KOPT-K1 (cell line): ENCODE results near the gene RAB4B.

Source experiments
- H3K27ac ChIP-seq: fragments of 200-600 bp; sonication (generic); 2 replicates; pipeline ENCODE4 v1.5.1; 2016; ENCODE audit warnings: antibody characterized with exemption, mild to moderate bottlenecking, low read depth, low read length; ENCODE audit not compliant: poor library complexity, severe bottlenecking
- H3K36me3 ChIP-seq: fragments of 200-600 bp; sonication (generic); 2 replicates; pipeline ENCODE4 v1.5.1; 2017; ENCODE audit warnings: antibody characterized with exemption, mild to moderate bottlenecking, low read length, moderate library complexity; ENCODE audit not compliant: insufficient read depth
- H3K9me3 ChIP-seq: fragments of 200-600 bp; sonication (generic); 2 replicates; pipeline ENCODE4 v1.5.1; 2017; ENCODE audit warnings: antibody characterized with exemption, low read length, mild to moderate bottlenecking; ENCODE audit not compliant: insufficient read depth, poor library complexity, severe bottlenecking

RAB4B gene

DNA sequence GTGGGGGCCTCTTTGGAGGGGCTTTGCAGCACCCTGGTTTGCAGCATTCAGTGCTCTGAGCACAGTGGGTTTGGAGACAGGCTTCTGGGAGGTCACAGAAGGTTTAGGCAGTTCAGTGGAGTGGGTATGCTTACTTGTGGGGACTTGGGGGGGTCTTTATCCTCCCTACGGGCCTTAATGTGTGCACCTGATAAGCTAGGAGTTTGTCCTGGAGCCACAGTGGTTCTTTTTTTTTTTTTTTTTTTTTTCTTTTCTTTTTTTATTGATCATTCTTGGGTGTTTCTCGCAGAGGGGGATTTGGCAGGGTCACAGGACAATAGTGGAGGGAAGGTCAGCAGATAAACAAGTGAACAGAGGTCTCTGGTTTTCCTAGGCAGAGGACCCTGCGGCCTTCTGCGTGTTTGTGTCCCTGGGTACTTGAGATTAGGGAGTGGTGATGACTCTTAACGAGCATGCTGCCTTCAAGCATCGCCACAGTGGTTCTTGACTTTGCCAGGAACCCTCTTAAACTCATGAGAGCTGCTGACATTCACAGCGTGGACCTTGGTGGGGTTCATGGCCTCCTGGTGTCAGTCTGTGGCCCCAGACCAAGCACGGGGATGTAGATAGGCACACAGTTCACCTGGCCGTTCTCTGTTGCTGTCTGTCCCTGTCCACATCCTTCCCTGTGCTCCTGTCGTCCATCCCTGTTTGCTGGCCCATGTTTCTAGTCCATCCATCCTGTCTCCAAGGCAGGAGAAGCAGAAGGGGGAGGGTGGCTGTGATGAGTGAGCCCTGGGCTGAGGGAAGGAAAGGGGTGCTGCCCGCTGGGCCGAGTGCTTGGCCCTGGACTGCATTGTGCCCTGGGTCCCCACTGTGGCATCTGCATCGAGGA lies 23.6 kb downstream of the RAB4B start:
- Histone ChIP-seq H3K9me3 (no peaks in the 10 kb centered on the region), H3K36me3 (peaks cover 60% of the 10 kb centered on the region), H3K27ac (peak overlapping the region; percentile 30)

- Histone ChIP-seq H3K27ac (peak overlapping the region; percentile 30), H3K9me3 (no peaks in the 10 kb centered on the region), H3K36me3 (peaks cover 69% of the 10 kb centered on the region)
Measured at GRCh38 chr19:40802300-40803169, 24.5 kb downstream of the RAB4B start.

GRCh38 chr19:40803170-40803856 lies 25.3 kb downstream of the RAB4B start:
- H3K36me3 ChIP-seq: peaks cover 77% of the 10 kb centered on the region
- peak overlapping the region; percentile 27 for H3K27ac ChIP-seq
- no peaks in the 10 kb centered on the region for H3K9me3 ChIP-seq

GRCh38 chr19:40803857-40804782 lies 26.1 kb downstream of the RAB4B start:
- Histone ChIP-seq H3K36me3 (peaks cover 85% of the 10 kb centered on the region), H3K27ac (peak overlapping the region; percentile 27), H3K9me3 (no peaks in the 10 kb centered on the region)

DNA sequence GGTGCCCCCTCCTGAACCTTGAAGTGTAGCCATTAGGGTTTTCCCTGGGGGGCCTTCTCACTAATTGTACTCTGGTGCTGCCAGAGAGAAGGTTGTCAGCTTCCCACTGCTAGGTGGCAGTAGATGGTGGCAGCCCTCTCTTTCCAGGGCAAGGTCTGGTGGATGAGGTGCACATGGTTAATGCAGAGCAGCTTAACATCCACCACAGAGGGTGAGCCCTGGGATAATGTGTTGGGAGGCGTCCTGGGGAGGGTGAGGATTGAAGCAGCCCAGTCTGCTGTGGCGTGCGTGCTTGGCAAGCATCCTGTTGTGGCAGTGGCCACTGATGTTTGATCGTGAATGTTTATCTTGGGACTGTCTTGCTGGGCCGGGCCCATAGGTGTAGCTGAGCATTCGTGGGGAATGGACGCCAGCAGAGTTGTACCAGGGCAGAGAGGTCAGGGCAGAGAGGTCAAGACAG lies 26.8 kb downstream of the RAB4B start:
- Histone ChIP-seq H3K27ac (no peak overlapping the region), H3K9me3 (no peaks in the 10 kb centered on the region), H3K36me3 (peaks cover 92% of the 10 kb centered on the region)

DNA sequence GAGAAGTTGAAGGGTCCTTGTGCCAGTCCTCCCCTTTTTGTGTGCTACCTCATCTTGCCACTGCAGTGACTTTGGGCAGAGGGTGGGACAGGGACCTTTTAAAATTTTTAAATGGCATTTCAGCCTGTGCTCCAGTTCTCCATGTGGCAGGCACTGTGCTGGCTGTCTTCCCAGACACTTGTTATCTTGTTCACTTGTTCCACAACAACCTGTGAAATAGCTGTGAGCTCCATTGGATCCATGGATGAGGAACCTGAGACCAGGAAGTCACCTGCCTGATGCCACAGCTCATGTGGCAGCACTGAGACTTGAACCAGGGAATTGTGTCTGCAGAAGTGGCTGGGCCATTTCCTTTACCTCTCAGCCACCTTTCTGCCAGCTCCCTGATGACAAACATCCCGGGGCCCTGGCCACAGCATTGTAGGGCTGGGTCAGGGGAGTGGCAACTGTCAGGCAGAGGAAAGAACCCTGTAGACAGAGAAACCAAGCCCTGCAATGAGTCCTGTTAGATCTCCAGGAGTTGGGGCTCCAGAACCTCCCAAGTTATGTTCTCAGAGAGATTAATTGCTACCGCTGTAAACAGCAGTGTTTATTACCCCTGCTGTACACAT lies 27.3 kb downstream of the RAB4B start:
- Histone ChIP-seq H3K36me3 (peaks cover 97% of the 10 kb centered on the region), H3K9me3 (no peaks in the 10 kb centered on the region), H3K27ac (no peak overlapping the region)

GRCh38 chr19:40806423-40807146 lies 28.5 kb downstream of the RAB4B start:
- no peaks in the 10 kb centered on the region for H3K9me3 ChIP-seq
- peaks cover 88% of the 10 kb centered on the region for H3K36me3 ChIP-seq
- no peak overlapping the region for H3K27ac ChIP-seq

DNA sequence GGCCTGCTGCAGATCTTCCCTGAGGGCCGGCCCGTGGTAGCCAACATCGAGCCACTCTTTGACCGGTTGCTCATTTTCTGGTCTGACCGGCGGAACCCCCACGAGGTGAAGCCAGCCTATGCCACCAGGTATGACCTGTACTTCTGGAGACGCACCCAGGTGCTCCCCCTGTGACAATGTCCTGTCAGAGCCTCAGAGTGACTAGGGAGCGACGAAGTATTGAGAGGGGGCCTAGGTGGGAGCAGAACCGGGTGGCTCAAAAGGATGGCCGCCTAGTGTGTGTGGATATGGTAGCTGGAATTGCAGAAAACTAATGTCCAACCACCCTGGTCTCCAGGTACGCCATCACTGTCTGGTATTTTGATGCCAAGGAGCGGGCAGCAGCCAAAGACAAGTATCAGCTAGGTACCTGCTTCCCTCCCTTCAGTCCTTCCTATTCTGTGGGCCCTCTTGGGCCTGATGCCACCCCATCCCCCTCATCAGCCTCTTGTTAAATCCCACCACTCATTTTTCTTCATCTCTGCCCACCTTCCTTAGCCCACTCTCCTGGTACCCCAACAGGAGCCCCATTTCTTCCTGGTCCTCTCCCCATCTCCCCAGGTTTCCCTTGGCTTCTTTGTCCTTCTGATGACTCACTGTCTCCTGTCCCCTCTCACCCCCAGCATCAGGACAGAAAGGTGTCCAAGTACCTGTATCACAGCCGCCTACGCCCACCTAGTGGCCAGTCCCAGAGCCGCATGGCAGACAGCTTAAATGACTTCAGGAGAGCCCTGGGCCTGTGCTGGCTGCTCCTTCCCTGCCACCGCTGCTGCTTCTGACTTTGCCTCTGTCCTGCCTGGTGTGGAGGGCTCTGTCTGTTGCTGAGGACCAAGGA lies 29.3 kb downstream of the RAB4B start:
- Histone ChIP-seq H3K36me3 (peaks cover 80% of the 10 kb centered on the region), H3K9me3 (no peaks in the 10 kb centered on the region), H3K27ac (no peak overlapping the region)

GRCh38 chr19:40808021-40808325 lies 29.9 kb downstream of the RAB4B start:
- peaks cover 75% of the 10 kb centered on the region for H3K36me3 ChIP-seq

GRCh38 chr19:40808497-40808896 lies 30.4 kb downstream of the RAB4B start:
- peaks cover 69% of the 10 kb centered on the region for H3K36me3 ChIP-seq
- H3K9me3 ChIP-seq: no peaks in the 10 kb centered on the region
- no peak overlapping the region for H3K27ac ChIP-seq

More at GRCh38 chr19:40808021-40808325, 29.9 kb downstream of the RAB4B start:
- H3K9me3 ChIP-seq: no peaks in the 10 kb centered on the region
- H3K27ac ChIP-seq: no peak overlapping the region

GRCh38 chr19:40809358-40810086 lies 31.5 kb downstream of the RAB4B start:
- peaks cover 59% of the 10 kb centered on the region for H3K36me3 ChIP-seq
- H3K27ac ChIP-seq: no peak overlapping the region
- H3K9me3 ChIP-seq: no peaks in the 10 kb centered on the region

DNA sequence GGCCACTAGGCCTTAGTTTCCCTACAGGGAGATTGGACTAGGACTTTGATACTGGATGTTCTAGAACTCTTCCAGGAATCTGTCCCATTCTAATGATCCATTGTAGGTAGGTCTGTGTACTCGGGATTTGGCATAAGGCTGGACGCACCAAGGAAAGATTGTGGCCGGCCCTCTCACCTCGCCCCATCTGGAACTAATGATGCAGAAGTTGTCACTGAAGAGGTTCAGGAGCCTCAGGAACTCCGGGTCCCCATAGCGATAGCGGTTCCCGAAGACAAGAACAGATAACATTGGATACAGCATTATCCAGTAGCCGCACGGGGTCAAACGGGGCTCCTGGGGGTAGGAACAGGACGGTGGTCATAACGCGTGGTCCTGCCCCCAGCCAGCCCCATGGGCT lies 32.1 kb downstream of the RAB4B start:
- Histone ChIP-seq H3K36me3 (peaks cover 53% of the 10 kb centered on the region), H3K27ac (no peak overlapping the region), H3K9me3 (no peaks in the 10 kb centered on the region)
